Measurements from ENCODE around the gene CELF1.
"Not testable (repeated sequence)": the region's sequence is repeated elsewhere in the genome, so short reads cannot be mapped to it uniquely, and the experiment has no call there.

GRCh38 chr11:47546274-47546673 lies 6.7 kb downstream of the CELF1 start:
- TF ChIP-seq, protein P1, sequence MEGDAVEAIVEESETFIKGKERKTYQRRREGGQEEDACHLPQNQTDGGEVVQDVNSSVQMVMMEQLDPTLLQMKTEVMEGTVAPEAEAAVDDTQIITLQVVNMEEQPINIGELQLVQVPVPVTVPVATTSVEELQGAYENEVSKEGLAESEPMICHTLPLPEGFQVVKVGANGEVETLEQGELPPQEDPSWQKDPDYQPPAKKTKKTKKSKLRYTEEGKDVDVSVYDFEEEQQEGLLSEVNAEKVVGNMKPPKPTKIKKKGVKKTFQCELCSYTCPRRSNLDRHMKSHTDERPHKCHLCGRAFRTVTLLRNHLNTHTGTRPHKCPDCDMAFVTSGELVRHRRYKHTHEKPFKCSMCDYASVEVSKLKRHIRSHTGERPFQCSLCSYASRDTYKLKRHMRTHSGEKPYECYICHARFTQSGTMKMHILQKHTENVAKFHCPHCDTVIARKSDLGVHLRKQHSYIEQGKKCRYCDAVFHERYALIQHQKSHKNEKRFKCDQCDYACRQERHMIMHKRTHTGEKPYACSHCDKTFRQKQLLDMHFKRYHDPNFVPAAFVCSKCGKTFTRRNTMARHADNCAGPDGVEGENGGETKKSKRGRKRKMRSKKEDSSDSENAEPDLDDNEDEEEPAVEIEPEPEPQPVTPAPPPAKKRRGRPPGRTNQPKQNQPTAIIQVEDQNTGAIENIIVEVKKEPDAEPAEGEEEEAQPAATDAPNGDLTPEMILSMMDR (IDR thresholded peaks at IDR 0.05; ENCODE audit: low read length): not testable (repeated sequence)
- TF ChIP-seq EZH2 (IDR thresholded peaks at IDR 0.05; ENCODE audit: borderline replicate concordance, low read length): not testable (repeated sequence)
